AG04450 (cell line): ENCODE data around the gene PPP2R3C. TPM values are rescaled to one million over a fixed set of nuclear protein-coding genes. Genes with fewer than 3 reads are reported as not detected.

ENCODE experiments used
- CTCF ChIA-PET: fragments of 300-600, 350-600 bp; formaldehyde crosslinking; extraction: SDS; loops from one replicate; lab custom pipeline; 2022; ENCODE audit warnings: antibody characterized with exemption, inconsistent platforms; lab: Charles Lee
- POLR2A ChIA-PET: fragments of 350-600 bp; formaldehyde crosslinking; extraction: SDS; loops from one replicate; lab custom pipeline; 2021; ENCODE audit warnings: antibody characterized with exemption, inconsistent platforms; lab: Yijun Ruan, JAX
- DNase-seq: peaks from one replicate; pipeline ENCODE4 v3.0.0-alpha.2; 2011; ENCODE audit warnings: low read depth, low spot score
- H3K27ac ChIP-seq: one replicate; pipeline ENCODE4 v1.5.1; 2012; ENCODE audit warnings: low read depth, low read length, control low read depth
- H3K27me3 ChIP-seq: one replicate; pipeline ENCODE4 v1.6.0; 2012; ENCODE audit warnings: low read length; ENCODE audit not compliant: control insufficient read depth, insufficient read depth
- H3K4me3 ChIP-seq: 2 replicates; pipeline ENCODE4 v1.5.1; 2011; ENCODE audit warnings: mild to moderate bottlenecking, low read depth, low read length, control low read depth
- H3K9me3 ChIP-seq: 2 replicates; pipeline ENCODE4 v1.5.1; 2012; ENCODE audit warnings: low read length; ENCODE audit not compliant: control insufficient read depth, insufficient read depth
- polyA plus RNA-seq: library from polyadenylated mRNA; depleted of rRNA; stranded (reverse); fragments of >200 nt; gene quantifications from 2 replicates; pipeline ENCODE4 v1.2.3, GENCODE V29; 2011
- TF ChIP-seq, protein P1 (sequence below): IDR thresholded peaks from 2 replicates; pipeline ENCODE4 v1.5.1; 2011; ENCODE audit warnings: low read depth, low read length, control low read depth, inconsistent platforms

The PPP2R3C gene
- polyA plus RNA-seq, 1 experiment = 43.7 TPM

DNA sequence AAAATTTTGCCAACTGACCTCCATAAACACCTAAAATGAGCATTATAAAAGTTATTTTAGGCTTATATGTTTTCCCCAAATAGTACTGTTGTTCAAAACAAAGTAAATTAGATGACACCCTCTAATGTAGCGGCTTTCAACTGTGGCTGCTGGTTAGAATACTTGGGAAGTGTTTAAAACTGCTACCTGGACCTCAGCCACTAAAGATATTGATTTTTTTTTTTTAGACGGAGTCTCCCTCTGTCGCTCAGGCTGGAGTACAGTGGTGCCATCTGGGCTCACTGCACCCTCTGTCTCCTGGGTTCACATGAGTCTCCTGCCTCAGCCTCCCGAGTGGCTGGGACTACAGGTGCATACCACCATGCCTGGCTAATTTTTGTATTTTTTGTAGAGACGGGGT is 16.8 kb upstream of the PPP2R3C start:
- Histone ChIP-seq H3K27ac (no peak overlapping the region), H3K27me3 (no peaks in the 10 kb centered on the region), H3K4me3 (no peak overlapping the region), H3K9me3 (no peaks in the 10 kb centered on the region)
- POLR2A ChIA-PET = no interaction called here
- TF ChIP-seq, protein P1, sequence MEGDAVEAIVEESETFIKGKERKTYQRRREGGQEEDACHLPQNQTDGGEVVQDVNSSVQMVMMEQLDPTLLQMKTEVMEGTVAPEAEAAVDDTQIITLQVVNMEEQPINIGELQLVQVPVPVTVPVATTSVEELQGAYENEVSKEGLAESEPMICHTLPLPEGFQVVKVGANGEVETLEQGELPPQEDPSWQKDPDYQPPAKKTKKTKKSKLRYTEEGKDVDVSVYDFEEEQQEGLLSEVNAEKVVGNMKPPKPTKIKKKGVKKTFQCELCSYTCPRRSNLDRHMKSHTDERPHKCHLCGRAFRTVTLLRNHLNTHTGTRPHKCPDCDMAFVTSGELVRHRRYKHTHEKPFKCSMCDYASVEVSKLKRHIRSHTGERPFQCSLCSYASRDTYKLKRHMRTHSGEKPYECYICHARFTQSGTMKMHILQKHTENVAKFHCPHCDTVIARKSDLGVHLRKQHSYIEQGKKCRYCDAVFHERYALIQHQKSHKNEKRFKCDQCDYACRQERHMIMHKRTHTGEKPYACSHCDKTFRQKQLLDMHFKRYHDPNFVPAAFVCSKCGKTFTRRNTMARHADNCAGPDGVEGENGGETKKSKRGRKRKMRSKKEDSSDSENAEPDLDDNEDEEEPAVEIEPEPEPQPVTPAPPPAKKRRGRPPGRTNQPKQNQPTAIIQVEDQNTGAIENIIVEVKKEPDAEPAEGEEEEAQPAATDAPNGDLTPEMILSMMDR = no peak
- CTCF ChIA-PET = interaction anchor here (0.6 to 16.4 kb wide), 4 partner anchors 77 to 680 kb away, joined by 3 to 418 read pairs (median 5); no protein-coding TSS in a partner anchor
- DNase-seq = no peak

DNA sequence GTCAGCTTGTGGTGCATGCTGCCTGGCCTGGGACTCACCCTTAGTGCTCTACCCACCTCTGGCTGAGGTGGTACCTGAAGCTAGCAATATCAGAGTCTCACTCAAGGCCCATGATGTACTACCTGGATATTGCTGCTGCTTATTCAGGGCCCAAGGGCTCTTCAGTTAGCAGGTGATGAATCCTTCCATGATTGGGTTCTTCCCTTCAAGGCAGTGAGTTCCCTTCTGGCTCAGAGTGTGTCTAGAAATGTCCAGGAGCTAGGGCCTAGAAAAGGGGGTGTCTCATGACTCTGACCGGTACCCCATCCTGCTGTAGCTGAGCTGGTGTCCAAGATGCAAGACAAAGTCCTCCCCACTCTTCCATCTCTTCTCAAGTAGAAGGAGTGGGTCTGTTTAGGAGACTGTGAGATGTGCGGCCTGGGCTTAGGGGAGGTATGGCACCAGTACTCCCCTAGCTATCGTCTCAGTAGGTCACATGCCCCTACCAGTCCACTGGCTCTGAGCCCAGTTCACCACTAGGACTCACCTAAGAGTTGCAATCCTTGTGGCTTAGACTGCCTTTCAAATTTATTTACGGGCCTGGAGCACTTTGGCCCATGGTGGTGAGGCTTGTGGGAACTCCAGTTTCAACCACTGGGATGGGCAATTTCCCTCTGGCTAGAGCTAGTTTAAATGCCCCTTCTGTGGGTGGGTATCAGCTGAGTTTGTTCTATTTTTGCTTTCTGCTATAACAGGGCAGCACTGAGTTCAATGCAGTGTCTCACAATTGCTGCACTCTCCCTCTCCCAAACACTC is 12.7 kb upstream of the PPP2R3C start:
- ChIA-PET POLR2A (no interaction called here), CTCF (interaction anchor here (0.9 kb wide), 2 partner anchors 80 to 288 kb away, joined by 3 read pairs; no protein-coding TSS in a partner anchor)
- TF ChIP-seq, protein P1 = no peak
- H3K27me3 ChIP-seq = no peaks in the 10 kb centered on the region
- no peak overlapping the region for H3K27ac ChIP-seq
- H3K4me3 ChIP-seq = no peak overlapping the region
- no peak for DNase-seq
- peaks cover 13% of the 10 kb centered on the region for H3K9me3 ChIP-seq

DNA sequence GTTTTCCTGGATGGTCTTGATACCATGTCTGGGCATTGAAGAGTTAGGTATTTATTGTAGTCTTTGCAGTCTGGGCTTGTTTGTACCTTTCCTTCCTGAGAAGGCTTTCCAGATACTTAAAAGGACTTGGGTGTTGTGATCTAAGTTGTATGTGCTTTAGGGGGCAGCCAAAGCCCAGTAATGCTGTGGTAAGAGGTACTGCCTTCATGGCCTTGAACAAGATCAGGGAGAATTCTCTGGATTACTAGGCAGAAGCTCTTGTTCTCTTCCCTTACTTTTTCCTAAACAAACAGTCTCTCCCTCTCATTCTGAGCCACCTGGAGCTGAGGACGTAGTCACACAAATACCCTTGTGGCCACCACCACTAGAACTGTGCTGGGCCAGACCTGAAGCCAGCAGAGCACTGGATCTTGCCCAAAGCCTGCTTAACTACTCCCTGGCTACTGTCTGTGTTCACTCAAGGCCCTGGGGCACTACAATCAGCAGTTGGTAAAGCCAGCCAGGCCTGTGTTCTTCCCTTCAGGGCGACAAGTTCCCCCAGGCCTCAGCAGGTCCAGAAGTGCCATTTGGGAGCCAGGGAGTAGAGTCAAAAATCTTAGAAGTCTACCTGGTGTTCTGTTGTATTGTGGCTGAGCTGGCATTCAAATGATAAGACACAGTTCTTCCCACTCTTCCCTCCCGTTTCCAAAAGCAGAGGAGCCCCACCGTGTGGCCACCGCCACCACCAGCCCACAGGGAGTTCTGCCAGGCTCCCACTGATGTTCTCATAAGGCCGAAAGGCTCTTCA is 11.9 kb upstream of the PPP2R3C start:
- CTCF ChIA-PET = interaction anchor here (0.6 to 1.3 kb wide), 6 partner anchors 8 to 614 kb away, joined by 3 to 8 read pairs (median 4); no protein-coding TSS in a partner anchor

DNA sequence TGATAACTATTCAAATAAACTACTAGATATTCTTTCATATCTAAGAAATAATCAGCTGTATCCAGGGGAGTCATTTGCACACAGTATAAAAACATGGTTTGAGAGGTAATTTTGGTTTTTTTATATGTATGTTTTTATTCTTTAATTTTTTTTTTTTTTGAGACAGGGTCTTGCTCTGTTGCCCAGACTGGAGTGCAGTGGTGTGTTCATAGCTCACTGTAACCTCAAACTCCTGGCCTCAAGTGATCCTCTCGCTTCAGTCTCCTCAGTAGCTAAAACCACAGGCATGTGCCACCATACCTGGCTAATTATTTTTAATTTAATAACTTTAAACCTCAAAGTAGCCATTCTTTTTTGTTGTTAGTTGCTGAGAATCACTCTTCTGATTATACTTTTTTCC is 2.3 kb upstream of the PPP2R3C start:
- Histone ChIP-seq H3K9me3 (no peaks in the 10 kb centered on the region; the same call in 1 of the 2 replicates), H3K27ac (no peak overlapping the region), H3K4me3 (no peak overlapping the region), H3K27me3 (no peaks in the 10 kb centered on the region)
- TF ChIP-seq, protein P1 = no peak
- ChIA-PET POLR2A (interaction anchor here (0.6 kb wide), 1 partner anchor 249 kb away, joined by 3 read pairs; the partner anchor contains the start of gene BAZ1A), CTCF (interaction anchor here (1.3 kb wide), 4 partner anchors 15 to 281 kb away, joined by 3 to 5 read pairs (median 3); partner anchors contain the start of gene NFKBIA)
- DNase-seq = no peak

More for the DNA sequence above, 11.9 kb upstream of the PPP2R3C start:
- TF ChIP-seq, protein P1 = no peak
- H3K4me3 ChIP-seq = no peak overlapping the region
- H3K27ac ChIP-seq = peak overlapping the region; percentile 1
- H3K9me3 ChIP-seq = peaks cover 13% of the 10 kb centered on the region
- H3K27me3 ChIP-seq = no peaks in the 10 kb centered on the region
- no peak for DNase-seq
- POLR2A ChIA-PET = no interaction called here
